Astrocyte of the cerebellum (primary cell): Measurements from ENCODE around the gene GNAS-AS1.
A peak's percentile ranks its signal among the peaks of the same experiment; 100 is the strongest.

Experiments
- DNase-seq: peaks from one replicate; pipeline ENCODE4 v3.0.0-alpha.2; 2011; ENCODE audit warnings: low read depth
- H3K4me3 ChIP-seq: 2 replicates; pipeline ENCODE4 v1.5.1; 2011; ENCODE audit warnings: mild to moderate bottlenecking, low read depth, low read length, moderate library complexity
- in situ Hi-C: cut with HindIII; loops from 2 replicates; pipeline ENCODE4 v1.10.0; 2017; ENCODE audit warnings: low sequenced_read_pairs
- TF ChIP-seq, protein P1 (sequence below): IDR thresholded peaks from 2 replicates; pipeline ENCODE4 v1.5.1; 2012; ENCODE audit warnings: low read length, low read depth, moderate library complexity, mild to moderate bottlenecking; ENCODE audit errors: missing control alignments

The GNAS-AS1 gene

GRCh38 chr20:58819921-58820320, 30.8 kb downstream of the GNAS-AS1 start:
- in situ Hi-C loops, result no loop called here
- no peak for DNase-seq
- no peak overlapping the region for H3K4me3 ChIP-seq
- TF ChIP-seq, protein P1, sequence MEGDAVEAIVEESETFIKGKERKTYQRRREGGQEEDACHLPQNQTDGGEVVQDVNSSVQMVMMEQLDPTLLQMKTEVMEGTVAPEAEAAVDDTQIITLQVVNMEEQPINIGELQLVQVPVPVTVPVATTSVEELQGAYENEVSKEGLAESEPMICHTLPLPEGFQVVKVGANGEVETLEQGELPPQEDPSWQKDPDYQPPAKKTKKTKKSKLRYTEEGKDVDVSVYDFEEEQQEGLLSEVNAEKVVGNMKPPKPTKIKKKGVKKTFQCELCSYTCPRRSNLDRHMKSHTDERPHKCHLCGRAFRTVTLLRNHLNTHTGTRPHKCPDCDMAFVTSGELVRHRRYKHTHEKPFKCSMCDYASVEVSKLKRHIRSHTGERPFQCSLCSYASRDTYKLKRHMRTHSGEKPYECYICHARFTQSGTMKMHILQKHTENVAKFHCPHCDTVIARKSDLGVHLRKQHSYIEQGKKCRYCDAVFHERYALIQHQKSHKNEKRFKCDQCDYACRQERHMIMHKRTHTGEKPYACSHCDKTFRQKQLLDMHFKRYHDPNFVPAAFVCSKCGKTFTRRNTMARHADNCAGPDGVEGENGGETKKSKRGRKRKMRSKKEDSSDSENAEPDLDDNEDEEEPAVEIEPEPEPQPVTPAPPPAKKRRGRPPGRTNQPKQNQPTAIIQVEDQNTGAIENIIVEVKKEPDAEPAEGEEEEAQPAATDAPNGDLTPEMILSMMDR, result no peak

DNA sequence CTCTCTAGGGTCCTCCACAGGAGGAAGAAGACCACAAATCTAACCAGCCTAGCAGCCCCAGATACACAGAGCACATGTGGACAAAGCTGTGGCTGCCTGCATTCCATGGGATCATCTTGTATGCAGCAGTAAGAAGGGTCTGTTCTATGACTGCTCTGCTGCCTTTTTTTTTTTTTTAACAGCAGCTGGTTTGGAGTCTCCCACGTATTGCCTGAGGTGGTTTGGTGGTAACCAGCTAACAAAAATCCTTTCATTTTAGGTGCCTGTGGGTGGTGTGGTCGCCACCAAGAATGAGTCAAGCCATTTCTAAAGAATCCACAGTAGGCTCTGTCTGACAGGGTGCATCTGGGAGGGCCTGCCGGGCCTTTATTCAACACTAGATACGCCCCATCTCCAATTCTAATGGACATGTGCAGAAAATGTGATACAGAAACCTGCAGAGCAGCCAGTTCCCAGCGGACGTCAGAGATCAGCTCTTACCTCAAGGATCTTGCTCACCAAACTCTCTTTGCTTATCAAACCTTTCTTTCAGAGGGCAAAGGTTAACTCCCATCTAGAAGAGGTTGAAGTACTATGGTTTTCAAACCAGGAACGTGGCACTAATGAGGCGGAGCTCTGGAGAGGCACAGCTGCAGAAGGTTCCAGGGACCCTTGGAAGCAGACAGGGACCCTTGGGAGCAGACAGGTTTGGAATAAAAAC, 32.0 kb downstream of the GNAS-AS1 start:
- peak; percentile 79 for DNase-seq
- TF ChIP-seq, protein P1, result no peak
- in situ Hi-C loops, result no loop called here
- no peak overlapping the region for H3K4me3 ChIP-seq

DNA sequence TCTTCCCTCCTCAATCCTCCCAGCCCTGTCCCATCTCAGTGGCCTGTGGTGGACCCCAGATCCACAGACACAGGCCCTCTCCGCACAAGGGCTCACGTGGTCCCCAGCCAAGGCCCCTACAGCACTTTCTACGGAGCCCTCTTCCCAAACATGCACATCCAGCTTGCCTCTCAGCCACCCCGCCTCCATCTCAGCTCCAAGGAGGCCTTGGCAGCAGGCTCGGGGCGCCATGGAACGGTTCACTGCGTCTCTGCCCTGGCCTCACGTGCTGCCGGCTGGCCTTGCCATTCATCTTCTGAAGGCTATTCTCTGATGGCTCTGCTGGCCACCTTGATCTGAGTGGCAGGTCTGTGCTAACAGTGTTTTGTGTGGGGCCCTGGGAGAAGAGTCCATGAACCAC, 33.0 kb downstream of the GNAS-AS1 start:
- no peak for DNase-seq
- in situ Hi-C loops, result no loop called here
- TF ChIP-seq, protein P1, result no peak
- no peak overlapping the region for H3K4me3 ChIP-seq

GRCh38 chr20:58816957-58817651, 33.6 kb downstream of the GNAS-AS1 start:
- no peak for DNase-seq
- H3K4me3 ChIP-seq, result no peak overlapping the region
- in situ Hi-C loops, result no loop called here
- TF ChIP-seq, protein P1, result no peak

GRCh38 chr20:58816051-58816450, 34.7 kb downstream of the GNAS-AS1 start:
- no peak overlapping the region for H3K4me3 ChIP-seq
- in situ Hi-C loops, result no loop called here
- DNase-seq, result no peak
- TF ChIP-seq, protein P1, result no peak

GRCh38 chr20:58815448-58815847, 35.3 kb downstream of the GNAS-AS1 start:
- no peak overlapping the region for H3K4me3 ChIP-seq
- TF ChIP-seq, protein P1, result no peak
- no peak for DNase-seq
- in situ Hi-C loops, result no loop called here
